ENCODE measurements around the gene ZDHHC5. TPM values are rescaled to one million over a fixed set of nuclear protein-coding genes. Genes with fewer than 3 reads are reported as not detected.

ZDHHC5 gene
- total RNA-seq, 1 experiment from 2014 or later = 80.6 TPM

DNA sequence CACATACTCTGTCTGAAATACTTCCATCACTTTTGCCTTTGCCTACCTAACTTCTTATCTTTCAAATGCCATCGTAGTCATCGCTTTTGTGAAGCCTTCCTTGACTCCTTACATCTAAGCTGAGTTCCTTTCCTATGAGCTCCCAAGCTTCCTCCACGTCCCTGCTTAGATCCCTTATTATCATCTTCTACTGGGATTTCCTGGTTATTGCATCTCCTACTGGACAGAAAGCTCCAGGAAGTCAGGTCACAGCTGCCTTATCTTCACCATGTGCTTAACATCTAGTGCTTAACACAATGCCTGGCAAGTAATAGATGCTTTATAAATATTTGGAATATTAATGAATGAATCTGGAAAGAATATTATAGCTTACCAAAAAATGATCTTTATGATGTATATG, 24.1 kb upstream of the ZDHHC5 start:
- Histone ChIP-seq H3K9me3 (ENCODE audit: control insufficient read depth, insufficient read depth, low read depth, low read length) (no peaks in the 10 kb centered on the region), H3K4me3 (ENCODE audit: low read depth in 2 of 2, low read length in 2 of 2) (no peak overlapping the region), H3K27ac (ENCODE audit: low read length) (no peak overlapping the region), H3K27me3 (ENCODE audit: control insufficient read depth, insufficient read depth, low read length) (peaks cover 5% of the 10 kb centered on the region; the same call in 1 of the 2 replicates), H3K4me1 (ENCODE audit: control insufficient read depth, insufficient read depth, low read length) (peaks cover 27% of the 10 kb centered on the region), H3K36me3 (ENCODE audit: control insufficient read depth, insufficient read depth, low read length) (no peaks in the 10 kb centered on the region)
- ATAC-seq (no peak), DNase-seq (ENCODE audit: low read depth, low spot score) (no peak)
- in situ Hi-C loops (cut with HindIII; ENCODE audit: low pct_unique_long_range_greater_than_20kb, low sequenced_read_pairs) (no loop called here), intact Hi-C loops (cut with micrococcal nuclease; ENCODE audit: unreplicated experiment) (loop anchor here (5.0 to 10.0 kb wide), 2 partner anchors 189 to 297 kb away; no protein-coding TSS in a partner anchor)
- ChIA-PET CTCF (interaction anchor here (0.5 to 2.3 kb wide), 9 partner anchors 13 to 371 kb away, joined by 3 to 15 read pairs (median 3); partner anchors contain the start of gene UBE2L6), POLR2A (interaction anchor here (0.5 to 0.6 kb wide), 3 partner anchors 36 to 282 kb away, joined by 4 to 5 read pairs (median 5); no protein-coding TSS in a partner anchor)
- no TSS peak for BruUV-seq (replicated peaks)
- TF ChIP-seq SIN3A (IDR thresholded peaks at IDR 0.05; ENCODE audit: borderline replicate concordance, insufficient read depth, low read depth, low read length) (no peak), TCF7L2 (IDR thresholded peaks at IDR 0.05; ENCODE audit: low read depth, low read length) (no peak), POLR2AphosphoS5 (IDR thresholded peaks at IDR 0.05; ENCODE audit: low read depth, low read length) (no peak)
- TF ChIP-seq, protein P1, sequence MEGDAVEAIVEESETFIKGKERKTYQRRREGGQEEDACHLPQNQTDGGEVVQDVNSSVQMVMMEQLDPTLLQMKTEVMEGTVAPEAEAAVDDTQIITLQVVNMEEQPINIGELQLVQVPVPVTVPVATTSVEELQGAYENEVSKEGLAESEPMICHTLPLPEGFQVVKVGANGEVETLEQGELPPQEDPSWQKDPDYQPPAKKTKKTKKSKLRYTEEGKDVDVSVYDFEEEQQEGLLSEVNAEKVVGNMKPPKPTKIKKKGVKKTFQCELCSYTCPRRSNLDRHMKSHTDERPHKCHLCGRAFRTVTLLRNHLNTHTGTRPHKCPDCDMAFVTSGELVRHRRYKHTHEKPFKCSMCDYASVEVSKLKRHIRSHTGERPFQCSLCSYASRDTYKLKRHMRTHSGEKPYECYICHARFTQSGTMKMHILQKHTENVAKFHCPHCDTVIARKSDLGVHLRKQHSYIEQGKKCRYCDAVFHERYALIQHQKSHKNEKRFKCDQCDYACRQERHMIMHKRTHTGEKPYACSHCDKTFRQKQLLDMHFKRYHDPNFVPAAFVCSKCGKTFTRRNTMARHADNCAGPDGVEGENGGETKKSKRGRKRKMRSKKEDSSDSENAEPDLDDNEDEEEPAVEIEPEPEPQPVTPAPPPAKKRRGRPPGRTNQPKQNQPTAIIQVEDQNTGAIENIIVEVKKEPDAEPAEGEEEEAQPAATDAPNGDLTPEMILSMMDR (IDR thresholded peaks at IDR 0.05) = no peak
- TF ChIP-seq, protein P2, sequence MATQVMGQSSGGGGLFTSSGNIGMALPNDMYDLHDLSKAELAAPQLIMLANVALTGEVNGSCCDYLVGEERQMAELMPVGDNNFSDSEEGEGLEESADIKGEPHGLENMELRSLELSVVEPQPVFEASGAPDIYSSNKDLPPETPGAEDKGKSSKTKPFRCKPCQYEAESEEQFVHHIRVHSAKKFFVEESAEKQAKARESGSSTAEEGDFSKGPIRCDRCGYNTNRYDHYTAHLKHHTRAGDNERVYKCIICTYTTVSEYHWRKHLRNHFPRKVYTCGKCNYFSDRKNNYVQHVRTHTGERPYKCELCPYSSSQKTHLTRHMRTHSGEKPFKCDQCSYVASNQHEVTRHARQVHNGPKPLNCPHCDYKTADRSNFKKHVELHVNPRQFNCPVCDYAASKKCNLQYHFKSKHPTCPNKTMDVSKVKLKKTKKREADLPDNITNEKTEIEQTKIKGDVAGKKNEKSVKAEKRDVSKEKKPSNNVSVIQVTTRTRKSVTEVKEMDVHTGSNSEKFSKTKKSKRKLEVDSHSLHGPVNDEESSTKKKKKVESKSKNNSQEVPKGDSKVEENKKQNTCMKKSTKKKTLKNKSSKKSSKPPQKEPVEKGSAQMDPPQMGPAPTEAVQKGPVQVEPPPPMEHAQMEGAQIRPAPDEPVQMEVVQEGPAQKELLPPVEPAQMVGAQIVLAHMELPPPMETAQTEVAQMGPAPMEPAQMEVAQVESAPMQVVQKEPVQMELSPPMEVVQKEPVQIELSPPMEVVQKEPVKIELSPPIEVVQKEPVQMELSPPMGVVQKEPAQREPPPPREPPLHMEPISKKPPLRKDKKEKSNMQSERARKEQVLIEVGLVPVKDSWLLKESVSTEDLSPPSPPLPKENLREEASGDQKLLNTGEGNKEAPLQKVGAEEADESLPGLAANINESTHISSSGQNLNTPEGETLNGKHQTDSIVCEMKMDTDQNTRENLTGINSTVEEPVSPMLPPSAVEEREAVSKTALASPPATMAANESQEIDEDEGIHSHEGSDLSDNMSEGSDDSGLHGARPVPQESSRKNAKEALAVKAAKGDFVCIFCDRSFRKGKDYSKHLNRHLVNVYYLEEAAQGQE (IDR thresholded peaks at IDR 0.05; ENCODE audit: insufficient read depth in 1 of 2, low read depth in 2 of 2, low read length in 1 of 2) = no peak

DNA sequence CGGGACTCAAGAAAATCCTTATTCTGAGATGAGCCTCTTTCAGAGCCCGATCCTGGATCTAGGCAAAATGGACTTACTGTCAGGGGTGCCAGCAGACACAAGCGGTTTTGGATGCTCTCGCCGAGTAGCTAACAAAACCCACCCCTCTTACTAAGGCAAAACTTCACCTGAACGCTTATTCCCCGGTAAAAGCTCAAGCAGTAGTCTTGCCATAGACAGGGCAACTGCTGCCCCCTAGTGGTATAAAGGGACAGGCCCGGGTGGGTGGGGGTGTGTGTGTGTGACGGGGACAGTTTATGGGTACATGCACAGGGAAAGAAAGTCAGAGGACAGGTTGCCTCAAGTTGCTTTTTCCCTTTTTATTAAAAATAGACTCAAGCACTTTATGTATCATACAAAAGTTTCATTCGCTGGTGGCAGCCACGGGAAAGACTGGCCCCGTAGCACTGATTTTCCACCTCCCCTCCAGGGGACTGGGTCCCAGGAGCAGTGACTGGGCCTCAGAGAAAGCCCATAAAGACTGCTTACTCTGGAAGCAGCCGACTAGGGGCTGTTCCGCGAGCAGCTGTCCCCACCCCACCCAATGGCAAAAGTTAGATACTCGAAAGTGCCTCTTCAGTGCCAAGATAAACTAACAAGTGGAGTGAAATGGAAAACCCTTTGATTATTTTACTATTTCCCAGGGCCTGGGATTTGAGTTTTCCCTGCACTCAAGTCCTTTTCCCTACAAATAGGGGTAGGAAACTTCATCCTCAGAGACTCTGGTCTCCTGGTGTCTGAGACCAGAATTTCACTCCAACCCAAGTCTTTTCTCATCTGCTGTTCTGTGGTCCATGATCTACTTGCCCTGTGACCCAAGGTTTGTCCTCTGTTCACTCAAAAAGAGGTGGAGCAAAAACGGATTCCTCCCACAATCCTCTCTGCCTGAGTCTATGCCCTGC, 22.9 kb upstream of the ZDHHC5 start:
- intact Hi-C loops (cut with micrococcal nuclease; ENCODE audit: unreplicated experiment) (loop anchor here (5.0 to 10.0 kb wide), 2 partner anchors 190 to 298 kb away; no protein-coding TSS in a partner anchor), in situ Hi-C loops (cut with HindIII; ENCODE audit: low pct_unique_long_range_greater_than_20kb, low sequenced_read_pairs) (no loop called here)
- Histone ChIP-seq H3K9me3 (ENCODE audit: control insufficient read depth, insufficient read depth, low read depth, low read length) (no peaks in the 10 kb centered on the region), H3K27ac (ENCODE audit: low read length) (no peak overlapping the region), H3K27me3 (ENCODE audit: control insufficient read depth, insufficient read depth, low read length) (peaks cover 10% of the 10 kb centered on the region; the same call in 1 of the 2 replicates), H3K4me1 (ENCODE audit: control insufficient read depth, insufficient read depth, low read length) (peaks cover 25% of the 10 kb centered on the region), H3K36me3 (ENCODE audit: control insufficient read depth, insufficient read depth, low read length) (no peaks in the 10 kb centered on the region), H3K4me3 (ENCODE audit: low read depth in 2 of 2, low read length in 2 of 2) (no peak overlapping the region)
- BruUV-seq (replicated peaks) = no TSS peak
- DNase-seq (ENCODE audit: low read depth, low spot score) (no peak), ATAC-seq (peak; percentile 77)
- TF ChIP-seq, protein P2 (IDR thresholded peaks at IDR 0.05; ENCODE audit: insufficient read depth in 1 of 2, low read depth in 2 of 2, low read length in 1 of 2) = no peak
- no peak for TF ChIP-seq TCF7L2 (IDR thresholded peaks at IDR 0.05; ENCODE audit: low read depth, low read length)
- no peak for TF ChIP-seq SIN3A (IDR thresholded peaks at IDR 0.05; ENCODE audit: borderline replicate concordance, insufficient read depth, low read depth, low read length)
- peak; percentile 44 for TF ChIP-seq POLR2AphosphoS5 (IDR thresholded peaks at IDR 0.05; ENCODE audit: low read depth, low read length)
- TF ChIP-seq, protein P1 (IDR thresholded peaks at IDR 0.05) = peak; percentile 94
- POLR2A ChIA-PET = interaction anchor here (0.5 to 0.6 kb wide), 2 partner anchors 31 to 111 kb away, joined by 3 read pairs; no protein-coding TSS in a partner anchor
- CTCF ChIA-PET = interaction anchor here (0.6 to 2.3 kb wide), 10 partner anchors 12 to 320 kb away, joined by 3 to 12 read pairs (median 4); partner anchors contain the start of gene UBE2L6
